ENCODE measurements around the gene ZSCAN31.

ZSCAN31 gene

DNA sequence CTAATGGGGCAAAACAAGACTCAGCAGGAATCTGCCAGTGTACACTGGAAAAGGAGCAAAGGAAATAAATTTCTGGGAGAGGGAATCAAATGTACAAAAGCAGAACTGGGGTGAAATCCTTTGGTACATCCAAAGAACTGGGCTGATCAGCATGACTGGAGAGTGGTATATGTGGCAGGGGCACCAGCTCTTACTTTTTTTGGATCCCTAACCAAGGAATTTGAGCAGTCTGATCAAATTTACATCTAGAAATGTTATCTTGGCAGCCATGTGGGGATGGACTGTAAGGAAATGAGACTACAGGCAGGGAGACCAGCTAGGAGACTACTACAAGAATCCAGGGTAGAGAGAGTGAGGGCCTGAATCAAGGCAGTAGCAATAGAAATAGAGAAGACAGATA is 1.2 kb upstream of the ZSCAN31 start:
- H3K4me2 ChIP-seq (ENCODE audit: low read depth, low read length, poor library complexity, severe bottlenecking), result peak overlapping the region; percentile 99
- peaks cover 2% of the 10 kb centered on the region; the same call in 1 of the 2 replicates for H3F3A ChIP-seq (ENCODE audit: low read depth)
- no peaks in the 10 kb centered on the region for H3K36me3 ChIP-seq (ENCODE audit: insufficient read depth, low read length)
- peak overlapping the region; percentile 91 for H3K4me3 ChIP-seq (ENCODE audit: low read length, poor library complexity, severe bottlenecking)
- H3K9me3 ChIP-seq (ENCODE audit: insufficient read depth, low read depth, low read length), result peaks cover 12% of the 10 kb centered on the region; the same call in 1 of the 2 replicates
- H3K9me2 ChIP-seq (replicated peaks; ENCODE audit: low read depth, low read length), result no peaks in the 10 kb centered on the region
- H4K20me1 ChIP-seq (ENCODE audit: insufficient read depth, low read length, poor library complexity, severe bottlenecking), result no peaks in the 10 kb centered on the region
- H3K4me1 ChIP-seq (ENCODE audit: insufficient read depth, low read length, poor library complexity, severe bottlenecking), result peaks cover 32% of the 10 kb centered on the region
- no peaks in the 10 kb centered on the region for H3K27me3 ChIP-seq (ENCODE audit: insufficient read depth, low read length, poor library complexity, severe bottlenecking)
- H3K9ac ChIP-seq (ENCODE audit: low read depth, low read length, poor library complexity, severe bottlenecking), result peak overlapping the region; percentile 99
- H2AFZ ChIP-seq (ENCODE audit: low read length), result no peak overlapping the region
- TF ChIP-seq, protein P1, sequence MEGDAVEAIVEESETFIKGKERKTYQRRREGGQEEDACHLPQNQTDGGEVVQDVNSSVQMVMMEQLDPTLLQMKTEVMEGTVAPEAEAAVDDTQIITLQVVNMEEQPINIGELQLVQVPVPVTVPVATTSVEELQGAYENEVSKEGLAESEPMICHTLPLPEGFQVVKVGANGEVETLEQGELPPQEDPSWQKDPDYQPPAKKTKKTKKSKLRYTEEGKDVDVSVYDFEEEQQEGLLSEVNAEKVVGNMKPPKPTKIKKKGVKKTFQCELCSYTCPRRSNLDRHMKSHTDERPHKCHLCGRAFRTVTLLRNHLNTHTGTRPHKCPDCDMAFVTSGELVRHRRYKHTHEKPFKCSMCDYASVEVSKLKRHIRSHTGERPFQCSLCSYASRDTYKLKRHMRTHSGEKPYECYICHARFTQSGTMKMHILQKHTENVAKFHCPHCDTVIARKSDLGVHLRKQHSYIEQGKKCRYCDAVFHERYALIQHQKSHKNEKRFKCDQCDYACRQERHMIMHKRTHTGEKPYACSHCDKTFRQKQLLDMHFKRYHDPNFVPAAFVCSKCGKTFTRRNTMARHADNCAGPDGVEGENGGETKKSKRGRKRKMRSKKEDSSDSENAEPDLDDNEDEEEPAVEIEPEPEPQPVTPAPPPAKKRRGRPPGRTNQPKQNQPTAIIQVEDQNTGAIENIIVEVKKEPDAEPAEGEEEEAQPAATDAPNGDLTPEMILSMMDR (conservative IDR thresholded peaks at IDR 0.05; ENCODE audit: low read length), result no peak
- TF ChIP-seq EZH2phosphoT487 (IDR thresholded peaks at IDR 0.05; ENCODE audit: borderline replicate concordance), result no peak
- H3K79me2 ChIP-seq (ENCODE audit: insufficient read depth, low read length), result peaks cover 16% of the 10 kb centered on the region

DNA sequence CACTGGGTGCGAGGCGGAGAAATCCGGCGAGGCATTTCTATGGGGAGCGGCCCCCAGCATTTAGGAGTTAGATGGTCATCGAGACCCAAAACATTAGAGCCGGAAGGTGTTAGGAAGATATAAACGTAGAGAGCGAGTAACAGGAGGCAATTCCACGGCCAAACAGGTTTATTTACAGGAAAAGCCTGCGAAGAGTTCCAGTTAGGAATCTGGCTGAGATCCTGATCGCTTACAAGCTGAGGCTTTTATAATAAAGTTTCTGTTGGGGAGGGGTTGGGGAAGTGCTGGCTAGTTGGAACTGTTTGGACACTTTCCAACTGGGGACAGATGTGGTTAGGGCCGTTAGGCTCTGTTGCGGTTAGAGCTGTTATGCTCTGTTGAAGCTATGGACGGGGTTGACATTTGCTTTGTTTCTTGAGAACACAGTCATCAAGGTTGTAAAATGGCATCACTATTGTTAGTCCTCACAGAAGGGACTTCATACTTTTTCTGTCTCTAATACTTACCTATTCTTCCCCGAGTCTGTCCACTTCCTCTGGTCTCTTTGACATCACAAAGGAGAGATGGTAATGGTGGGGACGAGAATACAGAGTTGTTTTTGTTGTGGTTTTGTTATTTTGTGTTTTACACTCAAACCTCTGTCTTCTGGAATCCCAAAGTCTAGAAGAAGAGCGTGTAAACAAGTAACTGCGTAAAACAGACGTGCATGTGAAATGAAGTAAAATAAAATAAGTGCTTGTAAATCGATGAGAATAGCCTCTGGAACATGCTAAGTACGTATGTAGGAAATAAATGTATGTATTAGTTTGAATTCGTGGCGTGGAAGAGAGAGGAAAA is 554 bp upstream of the ZSCAN31 start:
- no peaks in the 10 kb centered on the region for H4K20me1 ChIP-seq (ENCODE audit: insufficient read depth, low read length, poor library complexity, severe bottlenecking)
- H3F3A ChIP-seq (ENCODE audit: low read depth), result peaks cover 2% of the 10 kb centered on the region; the same call in 1 of the 2 replicates

DNA sequence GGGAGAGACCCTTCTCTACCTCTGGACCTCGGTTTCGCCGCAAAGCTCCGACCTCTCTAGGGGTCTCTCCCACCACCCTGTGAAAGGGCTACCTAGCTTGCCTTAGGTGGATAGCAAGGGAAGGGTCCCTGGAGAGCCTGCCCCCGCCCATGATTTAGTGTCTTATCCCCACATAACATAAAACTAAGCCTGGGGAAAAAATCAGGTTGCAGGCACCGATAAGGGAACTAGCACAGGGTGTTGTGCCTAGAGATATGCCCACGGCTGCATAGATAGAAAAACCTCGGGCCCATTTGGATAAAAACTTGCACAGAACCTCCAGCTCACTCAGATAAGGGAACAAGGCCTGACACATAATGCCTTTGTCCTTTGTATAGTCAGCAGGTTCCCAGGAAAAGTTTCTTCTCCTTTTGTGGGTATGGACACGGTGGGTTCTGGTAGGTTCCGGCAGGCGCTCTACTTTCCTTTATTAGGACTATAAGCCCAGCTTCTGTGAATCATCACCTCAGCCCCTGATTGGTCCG is 846 bp downstream of the ZSCAN31 start:
- Histone ChIP-seq H3F3A (ENCODE audit: low read depth) (peaks cover 2% of the 10 kb centered on the region; the same call in 1 of the 2 replicates), H3K4me1 (ENCODE audit: insufficient read depth, low read length, poor library complexity, severe bottlenecking) (peaks cover 32% of the 10 kb centered on the region), H4K20me1 (ENCODE audit: insufficient read depth, low read length, poor library complexity, severe bottlenecking) (no peaks in the 10 kb centered on the region), H3K9me3 (ENCODE audit: insufficient read depth, low read depth, low read length) (peaks cover 6% of the 10 kb centered on the region; the same call in 1 of the 2 replicates), H3K36me3 (ENCODE audit: insufficient read depth, low read length) (no peaks in the 10 kb centered on the region), H3K4me3 (ENCODE audit: low read length, poor library complexity, severe bottlenecking) (peak overlapping the region; percentile 91), H3K79me2 (ENCODE audit: insufficient read depth, low read length) (peaks cover 16% of the 10 kb centered on the region), H3K9me2 (replicated peaks; ENCODE audit: low read depth, low read length) (no peaks in the 10 kb centered on the region), H3K9ac (ENCODE audit: low read depth, low read length, poor library complexity, severe bottlenecking) (peak overlapping the region; percentile 99), H3K27me3 (ENCODE audit: insufficient read depth, low read length, poor library complexity, severe bottlenecking) (no peaks in the 10 kb centered on the region), H3K4me2 (ENCODE audit: low read depth, low read length, poor library complexity, severe bottlenecking) (peak overlapping the region; percentile 99), H2AFZ (ENCODE audit: low read length) (no peak overlapping the region)
- TF ChIP-seq, protein P1 (conservative IDR thresholded peaks at IDR 0.05; ENCODE audit: low read length), result no peak
- TF ChIP-seq EZH2phosphoT487 (IDR thresholded peaks at IDR 0.05; ENCODE audit: borderline replicate concordance), result no peak

More for the DNA sequence above, 554 bp upstream of the ZSCAN31 start:
- Histone ChIP-seq H3K9me3 (ENCODE audit: insufficient read depth, low read depth, low read length) (peaks cover 12% of the 10 kb centered on the region; the same call in 1 of the 2 replicates), H2AFZ (ENCODE audit: low read length) (no peak overlapping the region), H3K9ac (ENCODE audit: low read depth, low read length, poor library complexity, severe bottlenecking) (peak overlapping the region; percentile 99), H3K4me2 (ENCODE audit: low read depth, low read length, poor library complexity, severe bottlenecking) (peak overlapping the region; percentile 99), H3K79me2 (ENCODE audit: insufficient read depth, low read length) (peaks cover 16% of the 10 kb centered on the region), H3K4me1 (ENCODE audit: insufficient read depth, low read length, poor library complexity, severe bottlenecking) (peaks cover 32% of the 10 kb centered on the region), H3K27me3 (ENCODE audit: insufficient read depth, low read length, poor library complexity, severe bottlenecking) (no peaks in the 10 kb centered on the region), H3K4me3 (ENCODE audit: low read length, poor library complexity, severe bottlenecking) (peak overlapping the region; percentile 91), H3K9me2 (replicated peaks; ENCODE audit: low read depth, low read length) (no peaks in the 10 kb centered on the region), H3K36me3 (ENCODE audit: insufficient read depth, low read length) (no peaks in the 10 kb centered on the region)
- TF ChIP-seq, protein P1 (conservative IDR thresholded peaks at IDR 0.05; ENCODE audit: low read length), result no peak
- no peak for TF ChIP-seq EZH2phosphoT487 (IDR thresholded peaks at IDR 0.05; ENCODE audit: borderline replicate concordance)
